T-helper 22 cell (primary cell): ENCODE results near the gene PRADC1.

ENCODE experiments used
- DNase-seq: peaks from one replicate; pipeline ENCODE4 v3.0.0-alpha.2; 2020; ENCODE audit warnings: low read depth

The PRADC1 gene

DNA sequence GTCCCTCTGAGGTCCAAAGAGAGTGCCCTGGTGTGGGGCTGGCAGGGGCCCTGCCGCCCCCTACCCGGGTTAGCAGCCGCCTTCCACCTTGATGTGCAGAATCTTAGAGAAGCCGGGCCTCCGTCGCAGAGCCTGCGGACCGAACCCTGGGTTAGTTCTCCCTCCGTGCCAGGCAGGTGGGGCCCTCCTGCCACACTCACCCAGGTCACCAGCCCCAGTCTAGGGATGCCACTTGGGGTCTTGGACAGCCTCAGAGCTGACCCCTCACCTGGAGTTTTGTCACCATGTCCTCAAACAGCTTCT is 25.8 kb upstream of the PRADC1 start:
- no peak for DNase-seq

DNA sequence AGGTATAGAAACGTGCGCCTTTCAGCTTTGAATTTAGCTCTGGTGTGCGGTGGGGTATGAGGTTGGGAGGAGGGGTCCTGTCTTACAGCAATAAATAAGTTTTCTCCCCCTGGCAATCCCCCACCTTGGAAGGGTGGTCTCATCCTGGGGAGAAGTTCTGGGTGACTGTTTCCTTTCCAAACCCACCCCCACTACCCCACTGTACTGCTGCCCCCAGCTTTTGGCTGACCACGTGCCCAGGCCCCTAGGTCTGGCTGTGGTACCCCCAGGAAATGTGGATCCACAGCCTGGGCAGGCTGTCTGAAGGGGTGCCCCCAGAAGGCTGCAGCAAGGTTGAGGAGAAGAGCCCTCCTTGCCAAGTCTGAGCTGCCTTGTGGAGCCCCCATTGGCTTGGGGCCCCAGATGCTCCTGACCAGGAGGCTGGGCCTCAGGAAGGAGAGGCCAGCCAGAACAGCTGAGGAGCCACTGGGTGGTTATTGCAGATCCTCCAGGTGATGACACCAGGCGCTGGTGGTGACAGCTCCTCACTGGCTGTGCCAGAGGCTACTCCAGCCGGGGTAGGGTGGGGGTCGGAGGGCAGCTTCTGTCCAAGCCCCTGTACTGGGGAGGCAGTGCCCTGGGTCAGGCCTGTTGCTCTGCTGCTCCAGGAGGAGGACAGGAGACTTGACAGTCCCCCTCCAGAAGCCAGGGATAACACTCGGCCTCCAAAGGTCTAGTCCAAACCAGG is 25.3 kb upstream of the PRADC1 start:
- DNase-seq = no peak

DNA sequence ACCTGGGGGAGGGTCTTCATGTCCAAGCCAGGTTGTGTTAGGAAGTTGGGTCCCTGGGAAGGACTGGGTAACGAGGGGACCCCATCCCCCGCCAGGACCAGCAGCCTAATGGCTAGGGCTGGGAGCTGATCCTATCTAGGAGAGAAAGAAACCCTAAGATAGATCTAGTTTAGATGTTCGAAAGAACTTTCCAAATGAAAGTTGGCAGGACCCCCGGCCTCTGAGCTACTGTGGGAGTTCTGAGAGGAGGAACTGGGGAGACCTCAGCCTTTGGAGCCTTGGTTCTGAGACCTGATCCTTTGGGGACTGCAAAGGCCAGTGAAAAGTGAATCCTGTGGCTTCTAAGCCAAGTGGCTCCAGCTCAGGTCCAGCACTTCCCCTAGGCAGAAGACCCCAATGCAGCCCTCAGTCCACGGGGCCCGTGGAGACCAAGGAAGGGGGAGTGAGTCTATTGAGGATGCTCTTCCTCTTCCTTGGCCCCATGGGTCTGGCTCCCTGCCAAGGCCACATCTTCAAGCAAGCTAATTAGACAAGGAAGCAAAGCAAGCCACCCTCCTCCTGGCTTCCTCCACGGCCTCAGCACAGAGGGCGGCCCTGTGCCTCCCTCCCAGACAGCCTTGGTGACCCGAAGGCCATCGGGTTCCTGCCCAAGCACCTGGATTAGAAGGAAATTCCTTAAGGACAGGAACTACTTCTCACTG is 24.5 kb upstream of the PRADC1 start:
- no peak for DNase-seq

- DNase-seq = no peak
Measured at GRCh38 chr2:73257021-73257420, 24.0 kb upstream of the PRADC1 start.

DNA sequence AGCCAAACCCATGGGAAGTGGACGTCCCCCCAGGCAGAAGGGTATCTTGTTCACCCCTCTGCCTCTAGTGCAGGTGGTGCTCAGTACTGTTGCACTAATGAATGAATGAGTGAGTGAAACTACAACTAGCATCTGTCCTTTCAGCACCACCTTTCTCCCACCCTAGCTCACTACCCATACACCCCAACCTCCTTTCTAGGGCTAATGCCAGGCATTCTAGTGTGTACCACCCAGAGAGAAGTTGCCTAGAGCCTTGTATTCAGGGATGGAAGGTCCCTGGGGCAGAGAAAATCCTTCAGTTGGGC is 23.5 kb upstream of the PRADC1 start:
- DNase-seq = no peak

- no peak for DNase-seq
Measured at GRCh38 chr2:73255907-73256617, 23.0 kb upstream of the PRADC1 start.

DNA sequence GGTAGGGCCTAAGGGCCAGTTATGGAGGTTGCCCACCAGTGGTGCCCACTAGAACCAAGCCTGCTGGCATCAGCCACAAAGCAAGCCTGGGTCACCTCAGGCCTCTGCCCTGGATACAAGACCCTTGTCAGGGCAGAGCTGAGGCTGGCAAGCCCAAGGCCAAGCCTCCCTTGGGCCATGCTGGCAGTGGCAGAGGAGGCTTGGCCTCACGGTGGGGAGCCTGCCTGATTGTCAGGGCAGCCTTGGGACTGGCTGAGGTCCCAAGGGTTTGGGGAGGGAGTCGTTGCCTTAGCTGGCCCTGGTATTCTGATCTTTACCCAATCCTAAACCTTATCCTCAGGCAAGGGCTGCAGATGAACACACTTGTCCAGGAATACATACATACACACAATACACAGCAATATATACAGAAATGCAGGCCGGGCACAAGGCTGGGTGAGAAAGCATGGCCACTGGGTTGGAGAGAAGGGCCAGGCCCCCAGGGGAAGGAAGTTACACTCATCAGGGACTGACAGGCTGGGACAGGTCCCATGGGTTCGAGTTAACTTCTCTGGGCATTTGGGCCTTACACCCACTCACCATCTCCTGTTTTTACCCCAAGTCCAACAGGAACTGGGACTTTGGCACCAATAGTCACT is 22.1 kb upstream of the PRADC1 start:
- no peak for DNase-seq

- DNase-seq = no peak
Measured at GRCh38 chr2:73254343-73255006, 21.4 kb upstream of the PRADC1 start.

- no peak for DNase-seq
Measured at GRCh38 chr2:73253901-73254300, 20.9 kb upstream of the PRADC1 start.

- DNase-seq = no peak
Measured at GRCh38 chr2:73253400-73253799, 20.4 kb upstream of the PRADC1 start.

DNA sequence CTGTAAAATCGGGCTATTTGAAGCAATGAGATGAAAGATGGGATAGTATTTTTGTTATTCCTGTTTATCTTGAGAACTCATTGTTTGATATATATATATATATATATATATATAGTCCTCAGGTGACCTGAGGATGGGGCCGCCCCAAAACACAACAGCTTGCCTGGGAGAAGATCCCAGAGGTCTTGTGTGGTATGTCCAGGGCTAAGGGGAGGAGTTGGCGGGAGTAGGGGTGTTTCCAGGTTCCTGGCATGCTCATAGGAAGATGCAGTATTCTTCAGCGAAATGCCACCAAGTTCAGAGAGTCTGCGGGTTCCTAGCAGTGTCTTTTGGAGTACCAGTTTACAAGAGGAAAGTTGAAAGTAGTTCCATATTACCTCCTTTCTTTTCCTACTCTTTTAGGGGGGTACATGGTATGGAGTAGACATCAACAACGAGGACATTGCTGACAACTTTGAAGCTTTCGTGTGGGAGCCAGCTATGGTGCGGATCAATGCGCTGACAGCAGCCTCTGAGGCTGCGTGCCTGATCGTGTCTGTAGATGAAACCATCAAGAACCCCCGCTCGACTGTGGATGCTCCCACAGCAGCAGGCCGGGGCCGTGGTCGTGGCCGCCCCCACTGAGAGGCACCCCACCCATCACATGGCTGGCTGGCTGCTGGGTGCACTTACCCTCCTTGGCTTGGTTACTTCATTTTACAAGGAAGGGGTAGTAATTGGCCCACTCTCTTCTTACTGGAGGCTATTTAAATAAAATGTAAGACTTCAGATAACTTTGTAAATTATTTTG is 19.4 kb upstream of the PRADC1 start:
- no peak for DNase-seq

GRCh38 chr2:73250872-73251846 is 18.1 kb upstream of the PRADC1 start:
- DNase-seq = no peak

- no peak for DNase-seq
Measured at GRCh38 chr2:73249636-73250035, 16.6 kb upstream of the PRADC1 start.

DNA sequence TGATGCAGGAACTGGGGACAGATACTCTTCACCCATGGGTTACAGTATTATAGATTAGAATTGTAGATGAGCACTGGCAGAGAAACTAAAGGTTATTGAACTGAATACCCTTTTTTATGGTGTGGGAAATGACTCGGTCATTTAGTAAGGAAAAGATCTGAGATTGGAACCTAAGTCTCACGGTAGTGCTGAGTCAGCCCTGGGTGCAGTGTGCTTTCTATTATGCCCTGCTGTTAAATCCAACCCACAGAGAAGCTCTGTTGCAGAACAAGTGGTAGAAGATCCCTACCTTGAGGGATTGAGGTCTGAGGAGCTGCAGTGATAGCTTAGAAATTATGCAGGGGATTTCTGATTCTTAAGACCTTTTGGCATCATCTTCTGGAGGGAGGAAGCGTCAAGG is 13.8 kb upstream of the PRADC1 start:
- no peak for DNase-seq

GRCh38 chr2:73244580-73244979 is 11.5 kb upstream of the PRADC1 start:
- DNase-seq = no peak

- DNase-seq = no peak
Measured at GRCh38 chr2:73243884-73244570, 11.0 kb upstream of the PRADC1 start.

- no peak for DNase-seq
Measured at GRCh38 chr2:73239776-73240175, 6.7 kb upstream of the PRADC1 start.

DNA sequence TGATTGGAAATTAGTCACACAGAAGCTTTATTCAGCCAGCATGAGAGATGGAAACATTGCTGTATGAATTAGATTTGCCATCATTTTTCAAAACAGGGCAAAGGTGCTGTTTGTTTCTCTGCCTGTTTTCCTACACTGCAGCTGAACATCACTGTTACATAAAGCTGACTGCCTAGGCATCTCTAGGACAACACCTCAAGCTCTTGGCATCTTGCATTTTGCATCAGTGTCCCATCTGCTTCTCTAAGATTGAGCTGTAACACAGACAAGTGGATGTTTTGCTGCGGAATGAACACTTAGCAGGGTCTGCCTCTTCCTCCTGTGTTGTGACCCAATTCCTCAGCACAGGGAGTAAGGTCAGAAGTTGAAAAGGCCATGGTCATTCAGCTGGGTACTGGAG is 5.9 kb upstream of the PRADC1 start:
- no peak for DNase-seq

DNA sequence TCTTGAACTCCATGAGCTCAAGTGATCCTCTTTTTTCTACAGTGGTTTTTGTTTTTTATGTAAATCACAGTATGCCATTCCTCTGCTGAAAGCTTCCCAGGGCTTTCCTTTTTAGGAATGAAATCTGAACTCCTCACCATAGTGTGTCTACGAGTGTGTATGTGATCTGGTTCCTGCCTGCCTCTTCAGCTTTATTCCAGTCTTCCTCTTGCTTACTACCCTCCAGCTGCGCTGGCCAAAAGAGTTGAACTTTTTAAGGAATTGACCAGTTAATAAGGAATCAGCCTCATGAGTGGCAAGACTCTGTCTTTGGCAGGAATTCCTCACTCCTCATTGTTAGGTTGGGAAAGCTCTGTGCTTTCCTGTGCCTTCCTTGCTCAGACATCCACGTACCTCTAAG is 5.1 kb upstream of the PRADC1 start:
- DNase-seq = no peak

DNA sequence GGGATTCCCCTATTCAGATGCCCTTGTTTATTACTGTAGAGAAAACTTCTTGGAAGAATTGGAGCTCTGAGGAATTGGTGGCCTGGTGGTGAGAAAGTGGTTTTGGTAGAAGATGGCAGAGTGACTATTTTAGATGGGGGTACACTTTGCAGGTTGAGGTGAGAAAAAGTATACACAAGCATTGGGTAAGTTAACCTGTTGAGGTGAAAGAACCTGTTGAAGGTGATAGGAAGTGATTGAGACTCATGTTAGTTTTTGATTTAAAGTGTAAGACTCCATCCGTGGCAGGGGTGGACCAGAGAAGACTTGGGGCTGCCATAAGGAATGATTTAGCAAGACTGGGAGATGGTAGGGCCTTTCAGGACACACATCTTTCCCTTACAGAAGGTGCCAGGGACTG is 4.1 kb upstream of the PRADC1 start:
- DNase-seq = no peak
